Urinary bladder (tissue), 4 donors: ENCODE data around the gene A4GNT. TPM values are rescaled to one million over a fixed set of nuclear protein-coding genes. Genes with fewer than 3 reads are reported as not detected.

Experiments
- DNase-seq: peaks from one replicate; pipeline ENCODE4 v3.0.0-alpha.2; 2015; ENCODE audit errors: extremely low spot score
- H3K27ac ChIP-seq: one replicate; pipeline ENCODE4 v1.5.1; 2013; ENCODE audit warnings: low read depth, mild to moderate bottlenecking, moderate library complexity
- H3K36me3 ChIP-seq: one replicate; pipeline ENCODE4 v1.6.1; 2013; ENCODE audit warnings: mild to moderate bottlenecking, moderate library complexity; ENCODE audit not compliant: insufficient read depth
- H3K4me1 ChIP-seq: one replicate; pipeline ENCODE4 v1.6.1; 2013; ENCODE audit warnings: mild to moderate bottlenecking, moderate library complexity; ENCODE audit not compliant: insufficient read depth
- H3K4me3 ChIP-seq: one replicate; pipeline ENCODE4 v1.5.1; 2013; ENCODE audit warnings: low read depth, low read length
- WGBS: extraction: QIAGEN DNeasy Blood & Tissue Kit; methylation state at CpG from one replicate; pipeline ENCODE4 v1.1.7; 2013; 5-methylcytosine and 5-hydroxymethylcytosine counted together
- polyA plus RNA-seq: library from polyadenylated mRNA; stranded (reverse); fragments of 200-250 nt; gene quantifications from one replicate; pipeline ENCODE4 v1.2.3, GENCODE V29; 2013
- total RNA-seq: library from RNA; depleted of rRNA; stranded (reverse); fragments of >200 nt; gene quantifications from one replicate; pipeline ENCODE4 v1.2.3, GENCODE V29; 2014
- donor health status: healthy with polysubstance abuse.
- donor health status: healthy.

A4GNT gene
- total and polyA plus RNA-seq, 2 donors = not detected

GRCh38 chr3:138079901-138080300 lies 52.3 kb downstream of the A4GNT start:
- no peak overlapping the region for H3K4me3 ChIP-seq
- 93% methylated on average over 5 of the region's 5 CpGs for WGBS
- no peak overlapping the region for H3K27ac ChIP-seq
- H3K36me3 ChIP-seq = no peaks in the 10 kb centered on the region
- no peak for DNase-seq
- H3K4me1 ChIP-seq = no peaks in the 10 kb centered on the region

GRCh38 chr3:138078901-138079344 lies 53.3 kb downstream of the A4GNT start:
- DNase-seq = no peak
- WGBS = 0% methylated on average over 1 of the region's 1 CpG
- H3K36me3 ChIP-seq = no peaks in the 10 kb centered on the region
- H3K27ac ChIP-seq = no peak overlapping the region
- no peak overlapping the region for H3K4me3 ChIP-seq
- no peaks in the 10 kb centered on the region for H3K4me1 ChIP-seq

- DNase-seq = no peak
- Histone ChIP-seq H3K36me3 (no peaks in the 10 kb centered on the region), H3K4me3 (no peak overlapping the region), H3K4me1 (no peaks in the 10 kb centered on the region), H3K27ac (no peak overlapping the region)
- 93% methylated on average over 4 of the region's 4 CpGs for WGBS
Observed at GRCh38 chr3:138078096-138078495, 54.1 kb downstream of the A4GNT start.

Other genes with a start within 250 kb of the A4GNT start
- not detected for gene CLDN18, start 122.2 kb downstream of the A4GNT start, total RNA-seq
- not detected for gene CLDN18, start 122.2 kb downstream of the A4GNT start, polyA plus RNA-seq
- 54.0 TPM for gene DZIP1L, start 16.8 kb downstream of the A4GNT start, total RNA-seq
- gene DZIP1L, start 16.8 kb downstream of the A4GNT start, polyA plus RNA-seq = 7.2 TPM
- 25.8 TPM for gene DBR1, start 42.5 kb upstream of the A4GNT start, total RNA-seq
- gene DBR1, start 42.5 kb upstream of the A4GNT start, polyA plus RNA-seq = 11.3 TPM
- gene ARMC8, start 54.9 kb upstream of the A4GNT start, total RNA-seq = 83.3 TPM
- gene ARMC8, start 54.9 kb upstream of the A4GNT start, polyA plus RNA-seq = 33.0 TPM
- 0.16 TPM for gene NME9, start 197.5 kb upstream of the A4GNT start, total RNA-seq
- not detected for gene NME9, start 197.5 kb upstream of the A4GNT start, polyA plus RNA-seq
- gene MRAS, start 216.2 kb upstream of the A4GNT start, total RNA-seq = 22.9 TPM
- 58.0 TPM for gene MRAS, start 216.2 kb upstream of the A4GNT start, polyA plus RNA-seq